GM18505 (cell line): Measurements from ENCODE around the gene KLF9.
"Not testable (repeated sequence)": the region's sequence is repeated elsewhere in the genome, so short reads cannot be mapped to it uniquely, and the experiment has no call there.

Source experiments
- ATAC-seq: cut with Tn5 transposase; IDR thresholded peaks from one replicate; pipeline ENCODE4 v1.9.1; 2021; ENCODE audit not compliant: unreplicated experiment
- POLR2A ChIP-seq: IDR thresholded peaks from 4 replicates; pipeline ENCODE4 v1.6.1; 2011; ENCODE audit warnings: borderline replicate concordance; ENCODE audit not compliant: insufficient read depth, insufficient read length; ENCODE audit errors: extremely low read depth

Gene KLF9

GRCh38 chr9:70404261-70404660 is 10.2 kb downstream of the KLF9 start:
- ATAC-seq, result no peak
- TF ChIP-seq POLR2A, result no peak

GRCh38 chr9:70403618-70404025 is 10.8 kb downstream of the KLF9 start:
- TF ChIP-seq POLR2A, result no peak
- no peak for ATAC-seq

- TF ChIP-seq POLR2A, result no peak
- no peak for ATAC-seq
These were observed 11.3 kb downstream of the KLF9 start for GRCh38 chr9:70403166-70403565.

GRCh38 chr9:70402213-70402612 is 12.2 kb downstream of the KLF9 start:
- no peak for TF ChIP-seq POLR2A
- no peak for ATAC-seq

- ATAC-seq, result not testable (repeated sequence)
These were observed 13.2 kb downstream of the KLF9 start for GRCh38 chr9:70401241-70401640.

GRCh38 chr9:70400107-70400892 is 14.2 kb downstream of the KLF9 start:
- no peak for TF ChIP-seq POLR2A
- no peak for ATAC-seq

- no peak for TF ChIP-seq POLR2A
- no peak for ATAC-seq
These were observed 15.3 kb downstream of the KLF9 start for GRCh38 chr9:70399141-70399540.

GRCh38 chr9:70398145-70398556 is 16.3 kb downstream of the KLF9 start:
- TF ChIP-seq POLR2A, result no peak
- ATAC-seq, result peak; percentile 100

GRCh38 chr9:70395652-70396051 is 18.8 kb downstream of the KLF9 start:
- no peak for ATAC-seq
- TF ChIP-seq POLR2A, result no peak

GRCh38 chr9:70392850-70393249 is 21.6 kb downstream of the KLF9 start:
- ATAC-seq, result no peak
- no peak for TF ChIP-seq POLR2A

GRCh38 chr9:70392189-70392588 is 22.3 kb downstream of the KLF9 start:
- no peak for ATAC-seq
- no peak for TF ChIP-seq POLR2A

GRCh38 chr9:70390933-70391341 is 23.5 kb downstream of the KLF9 start:
- ATAC-seq, result no peak
- TF ChIP-seq POLR2A, result no peak

GRCh38 chr9:70389621-70390266 is 24.7 kb downstream of the KLF9 start:
- ATAC-seq, result no peak
- TF ChIP-seq POLR2A, result no peak

GRCh38 chr9:70389188-70389587 is 25.3 kb downstream of the KLF9 start:
- ATAC-seq, result no peak
- TF ChIP-seq POLR2A, result no peak

- no peak for TF ChIP-seq POLR2A
- ATAC-seq, result no peak
These were observed 26.8 kb downstream of the KLF9 start for GRCh38 chr9:70387663-70388062.

- no peak for TF ChIP-seq POLR2A
- no peak for ATAC-seq
These were observed 29.0 kb downstream of the KLF9 start for GRCh38 chr9:70385426-70385825.
